GM12864 (cell line): ENCODE measurements around the gene RNF26.

Experiments used
- DNase-seq: peaks from one replicate; pipeline ENCODE4 v3.0.0-alpha.2; 2011; ENCODE audit warnings: low read depth
- H3K4me3 ChIP-seq: 2 replicates; pipeline ENCODE4 v1.5.1; 2011; ENCODE audit warnings: mild to moderate bottlenecking, low read depth, low read length, control low read depth
- CTCF ChIP-seq: IDR thresholded peaks from 2 replicates; pipeline ENCODE4 v1.5.1; 2011; ENCODE audit warnings: low read depth, mild to moderate bottlenecking, moderate library complexity, low read length, control low read depth, inconsistent platforms; ENCODE audit errors: missing control alignments

RNF26 gene

GRCh38 chr11:119371778-119372182, 37.5 kb downstream of the RNF26 start:
- peak; percentile 30 for TF ChIP-seq CTCF
- DNase-seq: no peak
- no peak overlapping the region for H3K4me3 ChIP-seq

- no peak for DNase-seq
- no peak overlapping the region for H3K4me3 ChIP-seq
- TF ChIP-seq CTCF: no peak
Observed at GRCh38 chr11:119372260-119373058, 38.1 kb downstream of the RNF26 start.

GRCh38 chr11:119373059-119373920, 39.0 kb downstream of the RNF26 start:
- DNase-seq: no peak
- no peak for TF ChIP-seq CTCF

GRCh38 chr11:119373921-119374631, 39.7 kb downstream of the RNF26 start:
- TF ChIP-seq CTCF: peak; percentile 84
- no peak overlapping the region for H3K4me3 ChIP-seq
- DNase-seq: no peak

More at GRCh38 chr11:119373059-119373920, 39.0 kb downstream of the RNF26 start:
- H3K4me3 ChIP-seq: no peak overlapping the region

- TF ChIP-seq CTCF: no peak
- DNase-seq: no peak
Observed at GRCh38 chr11:119374632-119375336, 40.5 kb downstream of the RNF26 start.

More at GRCh38 chr11:119374632-119375336, 40.5 kb downstream of the RNF26 start:
- H3K4me3 ChIP-seq: no peak overlapping the region
